Kidney capillary endothelial cell (primary cell): ENCODE results near the gene NARF.
"Not testable (repeated sequence)": the region's sequence is repeated elsewhere in the genome, so short reads cannot be mapped to it uniquely, and the experiment has no call there.

ENCODE experiments used
- DNase-seq: peaks from one replicate; pipeline ENCODE4 v3.0.0-alpha.2; 2018; ENCODE audit warnings: low spot score

NARF gene

GRCh38 chr17:82458179-82458884 lies at the start of gene NARF:
TSS of gene NARF (plus strand) at chr17:82458741. CDS start at chr17:82458804, 63 bp downstream.
- DNase-seq: peak; percentile 98

- DNase-seq: no peak
Observed at GRCh38 chr17:82408938-82409318, 49.6 kb upstream of the NARF start.

GRCh38 chr17:82410014-82410716 lies 48.4 kb upstream of the NARF start:
- DNase-seq: no peak

- no peak for DNase-seq
Observed at GRCh38 chr17:82411396-82412053, 47.0 kb upstream of the NARF start.

GRCh38 chr17:82412081-82412480 lies 46.5 kb upstream of the NARF start:
- DNase-seq: not testable (repeated sequence)

- DNase-seq: no peak
Observed at GRCh38 chr17:82412535-82413520, 45.7 kb upstream of the NARF start.

GRCh38 chr17:82414548-82415281 lies 43.8 kb upstream of the NARF start:
- DNase-seq: peak; percentile 71

GRCh38 chr17:82415336-82415735 lies 43.2 kb upstream of the NARF start:
- no peak for DNase-seq

GRCh38 chr17:82415786-82416185 lies 42.8 kb upstream of the NARF start:
- DNase-seq: no peak

GRCh38 chr17:82416264-82416663 lies 42.3 kb upstream of the NARF start:
- DNase-seq: no peak

GRCh38 chr17:82416771-82417170 lies 41.8 kb upstream of the NARF start:
- no peak for DNase-seq

GRCh38 chr17:82418001-82418986 lies 40.2 kb upstream of the NARF start, which contains the start of the genes HEXD and OGFOD3:
TSS of gene HEXD (plus strand) at chr17:82418347. CDS start at chr17:82419800, 1,453 bp downstream.
TSS of gene OGFOD3 (minus strand) at chr17:82418586. CDS start at chr17:82418485, 101 bp downstream.
- DNase-seq: peak; percentile 78

- no peak for DNase-seq
Observed at GRCh38 chr17:82419540-82419939, 39.0 kb upstream of the NARF start.

- no peak for DNase-seq
Observed at GRCh38 chr17:82424001-82424862, 34.3 kb upstream of the NARF start.

GRCh38 chr17:82424863-82425159 lies 33.7 kb upstream of the NARF start:
- DNase-seq: no peak

- DNase-seq: no peak
Observed at GRCh38 chr17:82428546-82428945, 30.0 kb upstream of the NARF start.

- no peak for DNase-seq
Observed at GRCh38 chr17:82429824-82430223, 28.7 kb upstream of the NARF start.

- no peak for DNase-seq
Observed at GRCh38 chr17:82432017-82432416, 26.5 kb upstream of the NARF start.
